ENCODE results near the gene MFSD12.

Gene MFSD12

GRCh38 chr19:3500429-3501101 is 56.8 kb downstream of the MFSD12 start, which contains the start of gene DOHH:
Gene DOHH (minus strand): TSS chr19:3500674. CDS start chr19:3496814, 3,860 bp downstream.
- Histone ChIP-seq H3K27ac (ENCODE audit: low read depth, low read length) (peak within 1 kb of the TSS; percentile 97), H3K4me3 (ENCODE audit: low read depth, low read length) (peak within 1 kb of the TSS; percentile 63), H3K27me3 (ENCODE audit: control insufficient read depth, insufficient read depth, low read length) (no peaks in the 10 kb centered on the region), H3K4me1 (ENCODE audit: control insufficient read depth, insufficient read depth, low read length) (0 out of 2 replicates have a peak, but pooled peaks cover 5% of the 10 kb centered on the region), H3K9ac (ENCODE audit: low read length) (peak within 1 kb of the TSS; percentile 94), H3K9me3 (ENCODE audit: control insufficient read depth, insufficient read depth, low read depth, low read length) (no peaks in the 10 kb centered on the region), H3K36me3 (ENCODE audit: control insufficient read depth, insufficient read depth, low read length) (peaks cover 16% of the 10 kb centered on the region)

DNA sequence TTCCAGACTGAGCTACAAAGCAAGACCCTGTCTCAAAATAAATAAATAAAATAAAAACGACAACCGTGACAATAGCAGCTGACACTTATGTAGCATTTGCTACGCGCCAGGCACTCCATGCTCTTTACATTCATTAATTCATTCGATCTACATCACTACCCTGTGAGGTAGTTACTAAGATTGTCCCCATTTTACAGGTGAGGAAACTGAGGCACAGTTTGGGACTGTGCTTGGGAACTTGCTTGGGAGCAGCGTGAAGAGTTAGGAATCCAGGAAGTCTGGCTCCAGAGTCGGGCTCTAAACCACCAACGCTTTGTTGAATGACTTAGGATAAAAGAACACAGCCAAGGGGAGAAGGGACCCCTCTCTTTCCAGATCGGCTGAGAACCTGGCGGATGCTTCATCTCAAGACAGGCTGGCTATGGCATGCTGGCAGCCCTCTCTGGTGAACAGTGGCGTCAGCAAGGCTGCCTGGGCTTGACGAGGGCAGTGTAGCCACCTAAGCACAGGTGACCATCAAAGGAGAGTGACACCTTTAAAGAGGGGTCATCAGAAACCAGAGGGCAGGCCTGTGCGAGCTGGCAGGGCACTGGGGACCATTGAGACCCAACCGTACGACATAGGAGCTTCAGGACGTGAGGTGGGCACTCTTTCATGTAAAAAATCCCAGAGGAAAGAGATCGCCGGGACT is 57.5 kb downstream of the MFSD12 start:
- Histone ChIP-seq H3K36me3 (ENCODE audit: control insufficient read depth, insufficient read depth, low read length) (peaks cover 22% of the 10 kb centered on the region), H3K4me3 (ENCODE audit: low read depth, low read length) (peak overlapping the region; percentile 63), H3K4me1 (ENCODE audit: control insufficient read depth, insufficient read depth, low read length) (0 out of 2 replicates have a peak, but pooled peaks cover 3% of the 10 kb centered on the region), H3K27ac (ENCODE audit: low read depth, low read length) (peak overlapping the region; percentile 97), H3K27me3 (ENCODE audit: control insufficient read depth, insufficient read depth, low read length) (no peaks in the 10 kb centered on the region), H3K9me3 (ENCODE audit: control insufficient read depth, insufficient read depth, low read depth, low read length) (no peaks in the 10 kb centered on the region), H3K9ac (ENCODE audit: low read length) (peak overlapping the region; percentile 94)

GRCh38 chr19:3497757-3498520 is 59.4 kb downstream of the MFSD12 start:
- Histone ChIP-seq H3K9ac (ENCODE audit: low read length) (no peak overlapping the region), H3K36me3 (ENCODE audit: control insufficient read depth, insufficient read depth, low read length) (peaks cover 33% of the 10 kb centered on the region), H3K27ac (ENCODE audit: low read depth, low read length) (no peak overlapping the region), H3K4me1 (ENCODE audit: control insufficient read depth, insufficient read depth, low read length) (0 out of 2 replicates have a peak, but pooled peaks cover 3% of the 10 kb centered on the region), H3K9me3 (ENCODE audit: control insufficient read depth, insufficient read depth, low read depth, low read length) (no peaks in the 10 kb centered on the region), H3K4me3 (ENCODE audit: low read depth, low read length) (no peak overlapping the region), H3K27me3 (ENCODE audit: control insufficient read depth, insufficient read depth, low read length) (no peaks in the 10 kb centered on the region)

GRCh38 chr19:3496392-3497273 is 60.8 kb downstream of the MFSD12 start:
- Histone ChIP-seq H3K9ac (ENCODE audit: low read length) (no peak overlapping the region), H3K9me3 (ENCODE audit: control insufficient read depth, insufficient read depth, low read depth, low read length) (no peaks in the 10 kb centered on the region), H3K27ac (ENCODE audit: low read depth, low read length) (no peak overlapping the region), H3K4me1 (ENCODE audit: control insufficient read depth, insufficient read depth, low read length) (peaks cover 7% of the 10 kb centered on the region; the same call in 1 of the 2 replicates), H3K4me3 (ENCODE audit: low read depth, low read length) (no peak overlapping the region), H3K27me3 (ENCODE audit: control insufficient read depth, insufficient read depth, low read length) (no peaks in the 10 kb centered on the region), H3K36me3 (ENCODE audit: control insufficient read depth, insufficient read depth, low read length) (peaks cover 42% of the 10 kb centered on the region)

DNA sequence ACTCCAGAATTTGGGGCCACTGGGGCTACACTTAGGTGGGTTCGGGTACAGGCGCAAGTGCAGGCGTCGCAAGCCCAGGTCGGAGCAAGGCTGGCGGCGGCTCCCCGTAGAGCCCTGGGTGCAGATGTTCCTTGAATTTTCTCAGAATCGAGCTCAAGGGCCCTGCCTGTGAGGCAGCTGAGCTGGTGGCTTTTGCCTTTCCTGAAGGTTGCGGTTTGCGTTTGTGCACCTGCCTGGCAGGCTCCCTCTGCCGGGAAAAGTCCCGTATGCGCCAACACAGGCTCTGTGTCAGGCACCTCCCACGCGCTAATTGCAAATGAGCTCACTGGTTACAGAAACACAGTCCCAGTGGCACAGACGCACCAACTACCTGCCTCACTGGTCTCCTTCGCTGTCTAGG is 62.8 kb downstream of the MFSD12 start:
- H3K4me1 ChIP-seq (ENCODE audit: control insufficient read depth, insufficient read depth, low read length) = peaks cover 4% of the 10 kb centered on the region; the same call in 1 of the 2 replicates
- H3K9me3 ChIP-seq (ENCODE audit: control insufficient read depth, insufficient read depth, low read depth, low read length) = no peaks in the 10 kb centered on the region
- H3K27me3 ChIP-seq (ENCODE audit: control insufficient read depth, insufficient read depth, low read length) = no peaks in the 10 kb centered on the region
- H3K36me3 ChIP-seq (ENCODE audit: control insufficient read depth, insufficient read depth, low read length) = peaks cover 44% of the 10 kb centered on the region
- no peak overlapping the region for H3K4me3 ChIP-seq (ENCODE audit: low read depth, low read length)
- H3K27ac ChIP-seq (ENCODE audit: low read depth, low read length) = no peak overlapping the region
- H3K9ac ChIP-seq (ENCODE audit: low read length) = no peak overlapping the region

All from HUES6 (cell line).